Mucosa of rectum (tissue), 2 donors: ENCODE measurements around the gene INPP4B.

Experiments
- H3K27ac ChIP-seq, 2 donors: one replicate each; pipeline ENCODE4 v1.7.0; 2013; ENCODE audit warnings: inconsistent platforms in 2 of 2, low read depth in 2 of 2, low read length in 2 of 2
- H3K27me3 ChIP-seq, 2 donors: one replicate each; pipeline ENCODE4 v1.7.0; 2013; ENCODE audit warnings: low read length in 2 of 2; ENCODE audit not compliant: control insufficient read depth in 2 of 2, insufficient read depth in 2 of 2
- H3K36me3 ChIP-seq, 2 donors: one replicate each; pipeline ENCODE4 v1.7.0; 2013; ENCODE audit warnings: low read length in 2 of 2; ENCODE audit not compliant: control insufficient read depth in 2 of 2, insufficient read depth in 2 of 2
- H3K4me1 ChIP-seq, 2 donors: one replicate each; pipeline ENCODE4 v1.7.0; 2013; ENCODE audit warnings: low read length in 2 of 2, mild to moderate bottlenecking in 1 of 2; ENCODE audit not compliant: control insufficient read depth in 2 of 2, insufficient read depth in 2 of 2
- H3K4me3 ChIP-seq, 2 donors: one replicate each; pipeline ENCODE4 v1.7.0; 2013; ENCODE audit warnings: low read length in 2 of 2
- H3K9ac ChIP-seq, 2 donors: one replicate each; pipeline ENCODE4 v1.7.0; 2013; ENCODE audit warnings: low read length in 2 of 2, low read depth in 1 of 2, mild to moderate bottlenecking in 1 of 2
- H3K9me3 ChIP-seq, 2 donors: one replicate each; pipeline ENCODE4 v1.7.0; 2013; ENCODE audit warnings: low read length in 2 of 2; ENCODE audit not compliant: control insufficient read depth in 2 of 2
- donor health status: healthy.
- donor health status: Normal muscosa, but diverticular disease.

The INPP4B gene

DNA sequence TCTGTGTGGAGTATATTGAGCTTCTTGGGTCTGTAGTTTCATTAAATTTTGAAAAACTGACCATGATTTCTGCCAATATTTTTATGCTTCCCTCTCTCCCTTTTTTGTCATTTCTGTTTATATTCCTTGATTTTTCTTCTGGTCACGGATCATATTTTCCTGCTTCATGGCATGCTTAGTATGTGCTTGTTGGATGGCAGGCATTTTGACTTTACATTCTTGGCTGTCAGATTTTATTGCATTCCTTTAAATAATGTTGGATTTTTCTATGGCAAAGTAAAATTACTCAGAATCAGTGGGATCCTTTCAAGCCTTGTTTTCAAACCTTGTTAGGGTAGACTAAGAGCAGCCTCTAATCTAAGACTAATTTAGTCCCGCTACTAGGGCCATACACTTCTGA, 677.9 kb downstream of the INPP4B start:
- no peak overlapping the region for H3K27ac ChIP-seq
- no peak overlapping the region for H3K4me3 ChIP-seq
- H3K27me3 ChIP-seq, result no peaks in the 10 kb centered on the region
- H3K9me3 ChIP-seq, result no peaks in the 10 kb centered on the region
- no peaks in the 10 kb centered on the region for H3K36me3 ChIP-seq
- no peak overlapping the region for H3K9ac ChIP-seq
- H3K4me1 ChIP-seq, result no peaks in the 10 kb centered on the region

DNA sequence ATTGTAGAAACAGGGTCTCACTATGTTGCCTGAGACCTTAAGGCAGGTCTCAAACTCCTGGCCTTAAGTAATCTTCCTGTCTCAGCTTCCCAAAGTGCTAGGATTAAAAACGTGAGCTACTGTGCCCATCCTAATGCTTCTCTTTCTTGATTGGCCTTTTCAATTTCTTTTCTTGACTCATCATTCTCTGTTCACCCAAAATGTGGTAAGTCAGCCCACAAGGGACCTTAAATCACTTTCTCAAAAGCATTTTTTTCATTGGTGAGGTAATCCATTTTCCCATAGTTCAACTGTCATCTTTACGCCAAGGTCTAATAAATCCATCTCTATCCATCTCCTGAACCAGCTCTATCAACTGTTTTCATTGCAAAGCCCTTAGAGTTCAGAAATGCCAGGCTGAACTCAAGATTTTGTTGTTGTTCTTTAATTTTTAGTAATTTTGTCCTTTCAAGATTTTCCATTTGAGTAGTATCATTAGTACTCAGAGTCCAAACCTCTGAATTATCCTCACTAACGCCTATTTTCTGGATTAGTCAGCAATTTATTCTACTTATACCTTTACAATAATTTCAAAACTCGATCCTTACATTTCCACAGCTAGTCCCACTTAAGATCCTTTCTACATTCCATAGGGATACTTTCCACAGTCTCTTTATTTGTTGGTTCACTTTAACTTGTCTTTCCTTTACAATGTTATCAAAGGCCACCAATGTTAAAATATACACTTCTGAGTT, 681.2 kb downstream of the INPP4B start:
- Histone ChIP-seq H3K4me3 (no peak overlapping the region), H3K4me1 (peaks cover 12 to 16% of the 10 kb centered on the region in 2 donors), H3K9me3 (no peaks in the 10 kb centered on the region), H3K9ac (no peak overlapping the region), H3K36me3 (no peaks in the 10 kb centered on the region), H3K27me3 (no peaks in the 10 kb centered on the region), H3K27ac (no peak overlapping the region)

- Histone ChIP-seq H3K4me1 (peaks cover 12 to 20% of the 10 kb centered on the region in 2 donors), H3K9me3 (no peaks in the 10 kb centered on the region), H3K27me3 (no peaks in the 10 kb centered on the region), H3K4me3 (peak overlapping the region in 1 of 2 donors; percentile 33), H3K36me3 (no peaks in the 10 kb centered on the region), H3K27ac (no peak overlapping the region), H3K9ac (no peak overlapping the region)
These were observed 685.0 kb downstream of the INPP4B start for GRCh38 chr4:142161086-142161485.

- Histone ChIP-seq H3K4me3 (no peak overlapping the region), H3K27ac (no peak overlapping the region), H3K36me3 (no peaks in the 10 kb centered on the region), H3K9me3 (no peaks in the 10 kb centered on the region), H3K27me3 (no peaks in the 10 kb centered on the region), H3K9ac (no peak overlapping the region), H3K4me1 (peaks cover 12 to 20% of the 10 kb centered on the region in 2 donors)
These were observed 685.6 kb downstream of the INPP4B start for GRCh38 chr4:142160509-142160908.

- no peaks in the 10 kb centered on the region for H3K27me3 ChIP-seq
- H3K9me3 ChIP-seq, result no peaks in the 10 kb centered on the region
- H3K4me3 ChIP-seq, result no peak overlapping the region
- H3K4me1 ChIP-seq, result peaks cover 12 to 20% of the 10 kb centered on the region in 2 donors
- H3K36me3 ChIP-seq, result no peaks in the 10 kb centered on the region
- H3K27ac ChIP-seq, result no peak overlapping the region
- H3K9ac ChIP-seq, result no peak overlapping the region
These were observed 687.1 kb downstream of the INPP4B start for GRCh38 chr4:142158980-142159379.

GRCh38 chr4:142156256-142156655, 689.8 kb downstream of the INPP4B start:
- no peaks in the 10 kb centered on the region for H3K36me3 ChIP-seq
- no peak overlapping the region for H3K27ac ChIP-seq

GRCh38 chr4:142155347-142155746, 690.8 kb downstream of the INPP4B start:
- H3K9me3 ChIP-seq, result no peaks in the 10 kb centered on the region
- no peak overlapping the region for H3K9ac ChIP-seq
- no peak overlapping the region for H3K27ac ChIP-seq
- H3K36me3 ChIP-seq, result no peaks in the 10 kb centered on the region
- H3K4me1 ChIP-seq, result peaks cover 3 to 5% of the 10 kb centered on the region in 2 donors
- H3K27me3 ChIP-seq, result no peaks in the 10 kb centered on the region
- H3K4me3 ChIP-seq, result no peak overlapping the region

More at GRCh38 chr4:142156256-142156655, 689.8 kb downstream of the INPP4B start:
- peaks cover 11 to 13% of the 10 kb centered on the region in 2 donors for H3K4me1 ChIP-seq
- H3K4me3 ChIP-seq, result no peak overlapping the region
- H3K9me3 ChIP-seq, result no peaks in the 10 kb centered on the region
- no peaks in the 10 kb centered on the region for H3K27me3 ChIP-seq
- no peak overlapping the region for H3K9ac ChIP-seq

DNA sequence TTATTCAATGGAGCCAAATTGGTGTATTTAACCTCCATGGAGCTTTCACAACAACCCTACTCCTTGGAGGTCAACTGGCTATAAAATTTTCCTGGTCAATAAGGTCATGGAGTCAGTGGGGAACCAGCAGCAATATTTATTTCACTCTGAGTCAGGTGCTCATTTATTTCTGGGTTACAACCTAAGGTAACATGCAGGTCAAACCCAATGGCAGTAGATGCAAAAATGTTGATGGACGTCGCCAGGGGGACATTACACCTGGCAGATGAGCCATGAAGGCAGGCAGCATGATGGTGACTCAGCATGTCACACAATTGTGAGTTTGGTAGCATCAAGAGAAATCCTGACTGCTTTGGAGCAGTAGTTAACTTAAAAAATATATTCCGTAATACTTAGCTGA, 695.6 kb downstream of the INPP4B start:
- H3K9ac ChIP-seq, result no peak overlapping the region
- H3K27me3 ChIP-seq, result no peaks in the 10 kb centered on the region
- H3K36me3 ChIP-seq, result no peaks in the 10 kb centered on the region
- no peak overlapping the region for H3K4me3 ChIP-seq
- no peaks in the 10 kb centered on the region for H3K4me1 ChIP-seq
- no peak overlapping the region for H3K27ac ChIP-seq
- no peaks in the 10 kb centered on the region for H3K9me3 ChIP-seq

DNA sequence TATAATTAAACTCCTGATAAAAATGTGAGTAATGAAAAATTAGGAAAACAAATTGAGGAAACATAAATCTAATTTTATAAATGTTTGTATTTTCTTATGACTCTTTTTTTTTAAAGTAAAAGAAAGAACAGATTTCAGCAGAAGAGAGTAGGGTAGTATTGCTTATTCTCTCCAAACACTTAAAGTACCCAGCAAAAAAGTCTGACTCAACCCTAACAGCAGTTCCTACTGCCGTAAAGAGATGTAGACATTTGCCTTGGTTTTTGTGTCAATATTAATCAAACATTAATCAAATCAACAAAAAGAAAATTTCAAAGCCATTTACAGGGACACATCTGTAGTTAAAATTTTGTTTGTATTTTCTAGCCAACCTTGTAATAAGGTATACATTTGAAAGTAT, 701.3 kb downstream of the INPP4B start:
- H3K9ac ChIP-seq, result no peak overlapping the region
- H3K4me3 ChIP-seq, result no peak overlapping the region

GRCh38 chr4:142142366-142143054, 703.6 kb downstream of the INPP4B start:
- H3K4me3 ChIP-seq, result no peak overlapping the region
- no peaks in the 10 kb centered on the region for H3K27me3 ChIP-seq
- no peaks in the 10 kb centered on the region for H3K36me3 ChIP-seq
- H3K4me1 ChIP-seq, result no peaks in the 10 kb centered on the region
- no peak overlapping the region for H3K27ac ChIP-seq
- H3K9ac ChIP-seq, result no peak overlapping the region
- H3K9me3 ChIP-seq, result no peaks in the 10 kb centered on the region

More for the DNA sequence above, 701.3 kb downstream of the INPP4B start:
- no peaks in the 10 kb centered on the region for H3K27me3 ChIP-seq
- no peaks in the 10 kb centered on the region for H3K36me3 ChIP-seq
- H3K9me3 ChIP-seq, result no peaks in the 10 kb centered on the region
- H3K4me1 ChIP-seq, result no peaks in the 10 kb centered on the region
- H3K27ac ChIP-seq, result no peak overlapping the region
